ENCODE data around the gene SAMD4A.

The SAMD4A gene

GRCh38 chr14:54690887-54691286 is 124.0 kb downstream of the SAMD4A start:
- Histone ChIP-seq H3K27ac (replicated peaks) (no peak overlapping the region), H3K27me3 (ENCODE audit: insufficient read depth, poor library complexity, severe bottlenecking) (no peaks in the 10 kb centered on the region), H3K4me3 (replicated peaks; ENCODE audit: insufficient read depth, low read length) (no peak overlapping the region)
- no peak for TF ChIP-seq GABPA (IDR thresholded peaks at IDR 0.05; ENCODE audit: low read depth)
- TF ChIP-seq POLR2AphosphoS5 (IDR thresholded peaks at IDR 0.05; ENCODE audit: low read depth), result no peak
- TF ChIP-seq REST (IDR thresholded peaks at IDR 0.05; ENCODE audit: insufficient replicate concordance, low read depth), result no peak
- TF ChIP-seq CTCF (IDR thresholded peaks at IDR 0.05; ENCODE audit: insufficient read depth, low read length), result no peak
- no peak for TF ChIP-seq SPI1 (IDR thresholded peaks at IDR 0.05; ENCODE audit: borderline replicate concordance, low read depth)
- DNase-seq (ENCODE audit: low read depth in 1 of 2, low spot score in 1 of 2), result no peak

- TF ChIP-seq CTCF (IDR thresholded peaks at IDR 0.05; ENCODE audit: insufficient read depth, low read length) (peak; percentile 19), GABPA (IDR thresholded peaks at IDR 0.05; ENCODE audit: low read depth) (no peak)
- H3K4me3 ChIP-seq (replicated peaks; ENCODE audit: insufficient read depth, low read length), result no peak overlapping the region
- H3K27ac ChIP-seq (replicated peaks), result no peak overlapping the region
- peak; percentile 17 to 35 for DNase-seq (ENCODE audit: low read depth in 1 of 2, low spot score in 1 of 2)
- H3K27me3 ChIP-seq (ENCODE audit: insufficient read depth, poor library complexity, severe bottlenecking), result no peaks in the 10 kb centered on the region
Observed at GRCh38 chr14:54691525-54692283, 124.8 kb downstream of the SAMD4A start.

GRCh38 chr14:54692284-54692772 is 125.4 kb downstream of the SAMD4A start:
- no peak for TF ChIP-seq REST (IDR thresholded peaks at IDR 0.05; ENCODE audit: insufficient replicate concordance, low read depth)
- TF ChIP-seq POLR2AphosphoS5 (IDR thresholded peaks at IDR 0.05; ENCODE audit: low read depth), result no peak
- TF ChIP-seq SPI1 (IDR thresholded peaks at IDR 0.05; ENCODE audit: borderline replicate concordance, low read depth), result no peak
- no peak for TF ChIP-seq CTCF (IDR thresholded peaks at IDR 0.05; ENCODE audit: insufficient read depth, low read length)
- no peak for TF ChIP-seq GABPA (IDR thresholded peaks at IDR 0.05; ENCODE audit: low read depth)
- Histone ChIP-seq H3K27me3 (ENCODE audit: insufficient read depth, poor library complexity, severe bottlenecking) (no peaks in the 10 kb centered on the region), H3K27ac (replicated peaks) (no peak overlapping the region), H3K4me3 (replicated peaks; ENCODE audit: insufficient read depth, low read length) (no peak overlapping the region)
- no peak for DNase-seq (ENCODE audit: low read depth in 1 of 2, low spot score in 1 of 2)

All from HL-60 (cell line).